ENCODE measurements around the gene MYL4. TPM values are rescaled to one million over a fixed set of nuclear protein-coding genes. Genes with fewer than 3 reads are reported as not detected.

The MYL4 gene
- total RNA-seq, 4 donors from 2014 or later = 4.8 TPM; not detected in 3

DNA sequence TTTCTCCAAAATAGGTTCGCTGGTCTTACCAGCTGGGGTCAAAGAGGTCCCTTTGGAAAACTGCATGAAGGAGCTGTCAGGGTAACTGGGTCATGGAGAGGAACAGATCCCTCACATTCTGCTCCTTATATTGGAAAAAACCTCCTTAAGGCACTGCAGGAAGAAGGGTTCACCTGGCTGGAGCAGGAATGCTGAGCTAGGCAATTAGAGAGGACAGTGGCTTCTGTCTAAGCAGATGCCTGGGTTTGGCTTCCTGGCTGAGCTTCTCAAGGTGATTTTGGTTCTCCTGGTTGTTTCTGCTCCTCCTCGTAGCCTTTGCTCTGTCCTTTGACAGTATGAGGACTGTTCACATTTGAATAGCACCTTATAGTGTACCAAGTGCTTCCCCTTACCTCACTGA is 64.1 kb downstream of the MYL4 start:
- TF ChIP-seq POLR2AphosphoS5 (IDR thresholded peaks at IDR 0.05) (no peak), POLR2A (IDR thresholded peaks at IDR 0.05) (no peak), EP300 (IDR thresholded peaks at IDR 0.05) (no peak)
- TF ChIP-seq, protein P1, sequence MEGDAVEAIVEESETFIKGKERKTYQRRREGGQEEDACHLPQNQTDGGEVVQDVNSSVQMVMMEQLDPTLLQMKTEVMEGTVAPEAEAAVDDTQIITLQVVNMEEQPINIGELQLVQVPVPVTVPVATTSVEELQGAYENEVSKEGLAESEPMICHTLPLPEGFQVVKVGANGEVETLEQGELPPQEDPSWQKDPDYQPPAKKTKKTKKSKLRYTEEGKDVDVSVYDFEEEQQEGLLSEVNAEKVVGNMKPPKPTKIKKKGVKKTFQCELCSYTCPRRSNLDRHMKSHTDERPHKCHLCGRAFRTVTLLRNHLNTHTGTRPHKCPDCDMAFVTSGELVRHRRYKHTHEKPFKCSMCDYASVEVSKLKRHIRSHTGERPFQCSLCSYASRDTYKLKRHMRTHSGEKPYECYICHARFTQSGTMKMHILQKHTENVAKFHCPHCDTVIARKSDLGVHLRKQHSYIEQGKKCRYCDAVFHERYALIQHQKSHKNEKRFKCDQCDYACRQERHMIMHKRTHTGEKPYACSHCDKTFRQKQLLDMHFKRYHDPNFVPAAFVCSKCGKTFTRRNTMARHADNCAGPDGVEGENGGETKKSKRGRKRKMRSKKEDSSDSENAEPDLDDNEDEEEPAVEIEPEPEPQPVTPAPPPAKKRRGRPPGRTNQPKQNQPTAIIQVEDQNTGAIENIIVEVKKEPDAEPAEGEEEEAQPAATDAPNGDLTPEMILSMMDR (IDR thresholded peaks at IDR 0.05) = no peak
- 100% methylated on average over 1 to 2 of the region's 2 CpGs for WGBS, 2 donors (ENCODE audit: low coverage in 1 of 2)
- Histone ChIP-seq H3K9me3 (no peaks in the 10 kb centered on the region), H3K4me1 (peaks cover 23 to 63% (median 36%) of the 10 kb centered on the region in 3 donors), H3K4me3 (no peak overlapping the region), H3K27ac (peak overlapping the region; percentile 16 to 95 (median 88)), H3K36me3 (no peaks in the 10 kb centered on the region), H3K27me3 (no peaks in the 10 kb centered on the region)
- ATAC-seq = no peak

Small RNAs within 50 kb of the gene (small RNA-seq; reads per million reads assigned to genes)
- 0 reads per million in 4 donors for gene RNU7-186P

Other genes with a start within 250 kb of the MYL4 start
- 1 to 10 TPM in 2 of 4 donors, not detected in 2; 1.1 to 1.8 TPM for gene RPRML, start 230.1 kb upstream of the MYL4 start, total RNA-seq
- 10 to 100 TPM; 40.4 to 71.4 (median 56.0) TPM for gene CDC27, start 20.1 kb upstream of the MYL4 start, total RNA-seq
- gene ITGB3, start 44.5 kb downstream of the MYL4 start, total RNA-seq = 10 to 100 TPM; 22.1 to 58.7 (median 53.8) TPM
- 10 to 100 TPM in 1 of 4 donors, 1 to 10 TPM in 3; 7.0 to 14.5 (median 8.6) TPM for gene EFCAB13, start 114.6 kb downstream of the MYL4 start, total RNA-seq

Data from gastroesophageal sphincter (tissue), 4 donors.